Mucosa of stomach (tissue), 1 donor: ENCODE data around the gene ABCA8.

ENCODE experiments used
- H3K27me3 ChIP-seq: one replicate; pipeline ENCODE4 v1.7.0; 2013; ENCODE audit warnings: mild to moderate bottlenecking, low read length; ENCODE audit not compliant: control insufficient read depth, insufficient read depth
- H3K36me3 ChIP-seq: one replicate; pipeline ENCODE4 v1.7.0; 2013; ENCODE audit warnings: low read length; ENCODE audit not compliant: control insufficient read depth, insufficient read depth
- H3K4me1 ChIP-seq: one replicate; pipeline ENCODE4 v1.7.0; 2013; ENCODE audit warnings: mild to moderate bottlenecking, low read length; ENCODE audit not compliant: control insufficient read depth, insufficient read depth
- H3K4me3 ChIP-seq: one replicate; pipeline ENCODE4 v1.7.0; 2013; ENCODE audit warnings: low read length
- H3K9ac ChIP-seq: one replicate; pipeline ENCODE4 v1.7.0; 2013; ENCODE audit warnings: mild to moderate bottlenecking, low read length, moderate library complexity
- H3K9me3 ChIP-seq: one replicate; pipeline ENCODE4 v1.7.0; 2013; ENCODE audit warnings: mild to moderate bottlenecking, low read length, moderate library complexity; ENCODE audit not compliant: control insufficient read depth
- donor health status: Pancreatic carcinoma.

The ABCA8 gene

GRCh38 chr17:68892193-68892592 is 63.0 kb downstream of the ABCA8 start:
- no peaks in the 10 kb centered on the region for H3K27me3 ChIP-seq
- no peak overlapping the region for H3K4me3 ChIP-seq
- H3K4me1 ChIP-seq = no peaks in the 10 kb centered on the region
- H3K9me3 ChIP-seq = no peaks in the 10 kb centered on the region
- no peaks in the 10 kb centered on the region for H3K36me3 ChIP-seq
- H3K9ac ChIP-seq = no peak overlapping the region

GRCh38 chr17:68886401-68886800 is 68.8 kb downstream of the ABCA8 start:
- no peaks in the 10 kb centered on the region for H3K36me3 ChIP-seq
- H3K4me3 ChIP-seq = no peak overlapping the region
- H3K27me3 ChIP-seq = no peaks in the 10 kb centered on the region
- H3K4me1 ChIP-seq = no peaks in the 10 kb centered on the region
- H3K9ac ChIP-seq = no peak overlapping the region
- H3K9me3 ChIP-seq = no peaks in the 10 kb centered on the region

- H3K27me3 ChIP-seq = no peaks in the 10 kb centered on the region
- no peaks in the 10 kb centered on the region for H3K4me1 ChIP-seq
- no peaks in the 10 kb centered on the region for H3K36me3 ChIP-seq
- no peak overlapping the region for H3K4me3 ChIP-seq
- H3K9me3 ChIP-seq = no peaks in the 10 kb centered on the region
- no peak overlapping the region for H3K9ac ChIP-seq
Observed at GRCh38 chr17:68884888-68885287, 70.3 kb downstream of the ABCA8 start.

GRCh38 chr17:68878226-68878885 is 76.8 kb downstream of the ABCA8 start:
- H3K27me3 ChIP-seq = no peaks in the 10 kb centered on the region
- no peaks in the 10 kb centered on the region for H3K36me3 ChIP-seq

GRCh38 chr17:68871447-68871846 is 83.7 kb downstream of the ABCA8 start:
- Histone ChIP-seq H3K4me3 (no peak overlapping the region), H3K4me1 (no peaks in the 10 kb centered on the region), H3K36me3 (no peaks in the 10 kb centered on the region), H3K27me3 (no peaks in the 10 kb centered on the region), H3K9ac (no peak overlapping the region), H3K9me3 (no peaks in the 10 kb centered on the region)

More at GRCh38 chr17:68878226-68878885, 76.8 kb downstream of the ABCA8 start:
- Histone ChIP-seq H3K4me3 (no peak overlapping the region), H3K9me3 (no peaks in the 10 kb centered on the region), H3K9ac (no peak overlapping the region), H3K4me1 (no peaks in the 10 kb centered on the region)

GRCh38 chr17:68870976-68871375 is 84.2 kb downstream of the ABCA8 start:
- H3K4me3 ChIP-seq = no peak overlapping the region
- H3K4me1 ChIP-seq = no peaks in the 10 kb centered on the region
- no peaks in the 10 kb centered on the region for H3K36me3 ChIP-seq
- no peaks in the 10 kb centered on the region for H3K9me3 ChIP-seq
- H3K27me3 ChIP-seq = no peaks in the 10 kb centered on the region
- H3K9ac ChIP-seq = no peak overlapping the region

GRCh38 chr17:68870161-68870826 is 84.9 kb downstream of the ABCA8 start:
- Histone ChIP-seq H3K36me3 (no peaks in the 10 kb centered on the region), H3K4me3 (no peak overlapping the region), H3K9me3 (no peaks in the 10 kb centered on the region), H3K27me3 (no peaks in the 10 kb centered on the region), H3K9ac (no peak overlapping the region), H3K4me1 (no peaks in the 10 kb centered on the region)

- H3K9me3 ChIP-seq = no peaks in the 10 kb centered on the region
- no peaks in the 10 kb centered on the region for H3K27me3 ChIP-seq
- no peaks in the 10 kb centered on the region for H3K36me3 ChIP-seq
- H3K4me3 ChIP-seq = no peak overlapping the region
- H3K4me1 ChIP-seq = no peaks in the 10 kb centered on the region
- no peak overlapping the region for H3K9ac ChIP-seq
Observed at GRCh38 chr17:68868708-68869107, 86.5 kb downstream of the ABCA8 start.

GRCh38 chr17:68867759-68868516 is 87.3 kb downstream of the ABCA8 start:
- Histone ChIP-seq H3K27me3 (no peaks in the 10 kb centered on the region), H3K9ac (no peak overlapping the region), H3K36me3 (no peaks in the 10 kb centered on the region), H3K4me3 (no peak overlapping the region), H3K4me1 (no peaks in the 10 kb centered on the region), H3K9me3 (no peaks in the 10 kb centered on the region)

- H3K9ac ChIP-seq = no peak overlapping the region
- H3K27me3 ChIP-seq = no peaks in the 10 kb centered on the region
- no peak overlapping the region for H3K4me3 ChIP-seq
- no peaks in the 10 kb centered on the region for H3K9me3 ChIP-seq
- H3K36me3 ChIP-seq = no peaks in the 10 kb centered on the region
- no peaks in the 10 kb centered on the region for H3K4me1 ChIP-seq
Observed at GRCh38 chr17:68865584-68865983, 89.6 kb downstream of the ABCA8 start.

- H3K9me3 ChIP-seq = no peaks in the 10 kb centered on the region
- no peak overlapping the region for H3K9ac ChIP-seq
- H3K4me3 ChIP-seq = no peak overlapping the region
- H3K4me1 ChIP-seq = no peaks in the 10 kb centered on the region
- no peaks in the 10 kb centered on the region for H3K27me3 ChIP-seq
- H3K36me3 ChIP-seq = no peaks in the 10 kb centered on the region
Observed at GRCh38 chr17:68863091-68863652, 92.0 kb downstream of the ABCA8 start.

- Histone ChIP-seq H3K4me3 (no peak overlapping the region), H3K9me3 (no peaks in the 10 kb centered on the region), H3K4me1 (no peaks in the 10 kb centered on the region), H3K27me3 (no peaks in the 10 kb centered on the region), H3K36me3 (no peaks in the 10 kb centered on the region), H3K9ac (no peak overlapping the region)
Observed at GRCh38 chr17:68861602-68862001, 93.6 kb downstream of the ABCA8 start.
